ENCODE measurements around the gene SRPK1. TPM values are rescaled to one million over a fixed set of nuclear protein-coding genes. Genes with fewer than 3 reads are reported as not detected.
A peak's percentile ranks its signal among the peaks of the same experiment; 100 is the strongest.
"Not testable (repeated sequence)": the region's sequence is repeated elsewhere in the genome, so short reads cannot be mapped to it uniquely, and the experiment has no call there.

SRPK1 gene
- total RNA-seq, 1 experiment from 2014 or later, result 138 TPM

DNA sequence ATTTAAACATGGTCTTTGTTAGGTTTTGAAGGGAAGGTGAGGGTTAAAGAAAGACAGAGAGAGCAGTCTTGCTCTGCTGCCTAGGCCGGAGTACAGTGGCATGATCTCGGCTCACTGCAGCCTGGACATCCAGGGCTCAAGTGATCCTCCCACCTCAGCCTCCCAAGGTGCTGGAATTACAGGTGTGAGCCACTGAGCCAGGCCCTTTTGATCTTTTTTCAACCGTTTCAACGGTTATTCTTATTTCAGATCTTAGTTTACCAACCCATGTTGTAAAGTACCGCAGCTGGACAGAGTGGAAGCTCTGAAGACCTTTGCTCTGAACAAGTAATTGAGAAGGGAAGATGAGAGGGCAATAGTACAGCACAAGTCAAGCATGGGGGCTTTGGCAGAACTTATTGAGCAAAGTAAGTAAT, 1.2 kb upstream of the SRPK1 start:
- H3K4me1 Mint-ChIP-seq (ENCODE audit: low read depth, unreplicated experiment), result peaks cover 30% of the 10 kb centered on the region
- peaks cover 38% of the 10 kb centered on the region for H3K36me3 Mint-ChIP-seq (ENCODE audit: insufficient read depth, unreplicated experiment)
- DNase-seq, result no peak
- CTCF ChIA-PET, result interaction anchor here (0.9 kb wide), 1 partner anchor 63 kb away, joined by 3 read pairs; no protein-coding TSS in a partner anchor
- no peak overlapping the region for H3K27ac Mint-ChIP-seq (ENCODE audit: unreplicated experiment)
- no TSS peak for BruUV-seq (replicated peaks)
- no peaks in the 10 kb centered on the region for H3K9me3 Mint-ChIP-seq (ENCODE audit: low read depth, unreplicated experiment)
- intact Hi-C loops (cut with micrococcal nuclease; ENCODE audit: unreplicated experiment), result loop anchor here (5.0 kb wide), 1 partner anchor 105 kb away; the partner anchor contains the start of gene MAPK14
- TF ChIP-seq, protein P1, sequence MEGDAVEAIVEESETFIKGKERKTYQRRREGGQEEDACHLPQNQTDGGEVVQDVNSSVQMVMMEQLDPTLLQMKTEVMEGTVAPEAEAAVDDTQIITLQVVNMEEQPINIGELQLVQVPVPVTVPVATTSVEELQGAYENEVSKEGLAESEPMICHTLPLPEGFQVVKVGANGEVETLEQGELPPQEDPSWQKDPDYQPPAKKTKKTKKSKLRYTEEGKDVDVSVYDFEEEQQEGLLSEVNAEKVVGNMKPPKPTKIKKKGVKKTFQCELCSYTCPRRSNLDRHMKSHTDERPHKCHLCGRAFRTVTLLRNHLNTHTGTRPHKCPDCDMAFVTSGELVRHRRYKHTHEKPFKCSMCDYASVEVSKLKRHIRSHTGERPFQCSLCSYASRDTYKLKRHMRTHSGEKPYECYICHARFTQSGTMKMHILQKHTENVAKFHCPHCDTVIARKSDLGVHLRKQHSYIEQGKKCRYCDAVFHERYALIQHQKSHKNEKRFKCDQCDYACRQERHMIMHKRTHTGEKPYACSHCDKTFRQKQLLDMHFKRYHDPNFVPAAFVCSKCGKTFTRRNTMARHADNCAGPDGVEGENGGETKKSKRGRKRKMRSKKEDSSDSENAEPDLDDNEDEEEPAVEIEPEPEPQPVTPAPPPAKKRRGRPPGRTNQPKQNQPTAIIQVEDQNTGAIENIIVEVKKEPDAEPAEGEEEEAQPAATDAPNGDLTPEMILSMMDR (IDR thresholded peaks at IDR 0.05; ENCODE audit: unreplicated experiment), result no peak
- H3K4me3 Mint-ChIP-seq (ENCODE audit: low read depth, unreplicated experiment), result peak overlapping the region; percentile 95
- no peaks in the 10 kb centered on the region for H3K27me3 Mint-ChIP-seq (ENCODE audit: unreplicated experiment)

DNA sequence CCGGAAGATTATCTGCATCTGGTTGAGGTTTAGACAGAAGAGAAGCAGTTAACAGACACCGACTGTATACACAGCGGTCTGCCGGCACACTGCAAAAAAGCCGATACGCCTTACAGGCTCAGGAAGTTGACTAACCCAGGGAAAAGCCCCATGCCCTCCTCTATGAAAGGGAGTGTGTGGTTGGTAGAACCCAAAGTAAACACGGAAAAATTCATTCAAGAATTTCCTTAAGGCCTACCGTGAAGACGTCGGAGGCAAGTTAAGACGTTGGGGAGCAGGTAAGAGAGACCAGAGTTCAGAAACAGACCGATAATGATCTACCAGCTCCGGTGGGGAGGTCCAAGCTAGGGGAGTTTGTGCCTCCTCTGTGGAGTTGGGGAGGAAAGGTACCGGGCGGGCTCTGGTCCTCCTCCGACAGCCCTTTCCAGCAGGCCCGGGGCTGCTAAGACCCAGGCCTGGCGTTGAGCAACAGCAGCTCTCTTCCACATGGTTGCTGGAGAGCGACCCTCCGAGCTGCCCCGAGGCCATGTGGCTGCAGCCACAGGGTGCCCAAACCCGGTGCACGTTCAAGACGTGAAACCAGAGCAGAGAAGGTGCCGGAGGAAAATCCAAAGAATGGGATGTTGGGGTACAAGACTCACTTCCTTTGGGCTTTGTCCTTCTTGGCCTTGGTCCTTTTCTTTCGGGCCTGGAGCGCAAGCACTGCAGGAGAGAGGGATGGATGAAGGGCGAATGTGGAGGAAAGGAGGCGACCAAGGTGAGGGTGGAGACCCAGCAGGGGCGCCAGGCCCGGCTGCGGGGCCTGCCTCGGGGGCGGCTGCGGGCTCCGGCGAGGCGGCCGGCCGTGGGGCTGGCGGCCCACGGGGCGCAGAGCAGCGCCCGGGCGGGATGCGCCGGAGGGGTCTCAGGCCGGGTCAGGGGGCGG, 809 bp downstream of the SRPK1 start:
- CTCF ChIA-PET, result no interaction called here
- Mint-ChIP-seq H3K4me3 (ENCODE audit: low read depth, unreplicated experiment) (peak overlapping the region; percentile 95), H3K9me3 (ENCODE audit: low read depth, unreplicated experiment) (no peaks in the 10 kb centered on the region), H3K36me3 (ENCODE audit: insufficient read depth, unreplicated experiment) (peaks cover 52% of the 10 kb centered on the region), H3K27ac (ENCODE audit: unreplicated experiment) (peak overlapping the region; percentile 92), H3K4me1 (ENCODE audit: low read depth, unreplicated experiment) (peaks cover 35% of the 10 kb centered on the region), H3K27me3 (ENCODE audit: unreplicated experiment) (no peaks in the 10 kb centered on the region)
- TF ChIP-seq, protein P1 (IDR thresholded peaks at IDR 0.05; ENCODE audit: unreplicated experiment), result no peak
- BruUV-seq (replicated peaks), result no TSS peak
- DNase-seq, result peak; percentile 67
- intact Hi-C loops (cut with micrococcal nuclease; ENCODE audit: unreplicated experiment), result loop anchor here (5.0 kb wide), 1 partner anchor 107 kb away; the partner anchor contains the start of gene MAPK14

GRCh38 chr6:35919085-35919826, 1.6 kb downstream of the SRPK1 start:
- H3K4me1 Mint-ChIP-seq (ENCODE audit: low read depth, unreplicated experiment), result peaks cover 35% of the 10 kb centered on the region
- intact Hi-C loops (cut with micrococcal nuclease; ENCODE audit: unreplicated experiment), result no loop called here
- DNase-seq, result no peak
- TF ChIP-seq, protein P1 (IDR thresholded peaks at IDR 0.05; ENCODE audit: unreplicated experiment), result no peak
- peak overlapping the region; percentile 95 for H3K4me3 Mint-ChIP-seq (ENCODE audit: low read depth, unreplicated experiment)
- peak overlapping the region; percentile 92 for H3K27ac Mint-ChIP-seq (ENCODE audit: unreplicated experiment)
- CTCF ChIA-PET, result no interaction called here
- H3K27me3 Mint-ChIP-seq (ENCODE audit: unreplicated experiment), result no peaks in the 10 kb centered on the region
- H3K36me3 Mint-ChIP-seq (ENCODE audit: insufficient read depth, unreplicated experiment), result peaks cover 61% of the 10 kb centered on the region
- TSS peak; percentile 45 for BruUV-seq (replicated peaks)
- no peaks in the 10 kb centered on the region for H3K9me3 Mint-ChIP-seq (ENCODE audit: low read depth, unreplicated experiment)

GRCh38 chr6:35916893-35917292, 4.0 kb downstream of the SRPK1 start:
- Mint-ChIP-seq H3K4me1 (ENCODE audit: low read depth, unreplicated experiment) (peaks cover 25% of the 10 kb centered on the region), H3K36me3 (ENCODE audit: insufficient read depth, unreplicated experiment) (peaks cover 79% of the 10 kb centered on the region)
- H3K9me3 Mint-ChIP-seq (ENCODE audit: low read depth, unreplicated experiment); BruUV-seq (replicated peaks); H3K4me3 Mint-ChIP-seq (ENCODE audit: low read depth, unreplicated experiment); H3K27me3 Mint-ChIP-seq (ENCODE audit: unreplicated experiment); H3K27ac Mint-ChIP-seq (ENCODE audit: unreplicated experiment); DNase-seq; intact Hi-C loops (cut with micrococcal nuclease; ENCODE audit: unreplicated experiment): not testable (repeated sequence)
- CTCF ChIA-PET, result interaction anchor here (0.7 kb wide), 1 partner anchor 131 kb away, joined by 3 read pairs; no protein-coding TSS in a partner anchor
